Natural killer cell (primary cell): ENCODE measurements around the gene ZNF552. TPM values are rescaled to one million over a fixed set of nuclear protein-coding genes. Genes with fewer than 3 reads are reported as not detected.
"Not testable (repeated sequence)": the region's sequence is repeated elsewhere in the genome, so short reads cannot be mapped to it uniquely, and the experiment has no call there.

Source experiments
- ATAC-seq, 3 donors: fragments of 150-1000 bp in 2 of 3; fragments of 200-7000 bp in 1 of 3; cut with Tn5 transposase; 1 replicate in 1 of 3; 2 replicates in 2 of 3; pipeline ENCODE4 v1.10.0; 2021; ENCODE audit warnings: mild to moderate bottlenecking in 2 of 3, moderate library complexity in 2 of 3
- DNase-seq, 2 donors: peaks; one replicate each; pipeline versions ENCODE4 v3.0.0 to v3.0.0-alpha.2; 2013 to 2021; ENCODE audit warnings: mixed read lengths in 1 of 2
- H3K27ac ChIP-seq: one replicate; pipeline ENCODE4 v1.5.1; 2013; ENCODE audit warnings: mild to moderate bottlenecking, low read length
- H3K27me3 ChIP-seq: one replicate; pipeline ENCODE4 v1.6.1; 2013; ENCODE audit warnings: low read length; ENCODE audit not compliant: control insufficient read depth, insufficient read depth
- H3K36me3 ChIP-seq: one replicate; pipeline ENCODE4 v1.6.1; 2013; ENCODE audit warnings: low read length; ENCODE audit not compliant: control insufficient read depth, insufficient read depth
- H3K4me1 ChIP-seq: one replicate; pipeline ENCODE4 v1.6.1; 2013; ENCODE audit warnings: low read length; ENCODE audit not compliant: control insufficient read depth, insufficient read depth
- H3K4me3 ChIP-seq: one replicate; pipeline ENCODE4 v1.5.1; 2013; ENCODE audit warnings: low read length
- H3K9me3 ChIP-seq: one replicate; pipeline ENCODE4 v1.6.1; 2013; ENCODE audit warnings: low read length; ENCODE audit not compliant: control insufficient read depth, insufficient read depth
- H3K27ac Mint-ChIP-seq, 2 donors: one replicate each; pipeline ENCODE4 v1.8.0; 2022; ENCODE audit warnings: mild to moderate bottlenecking in 2 of 2, mixed read lengths in 2 of 2, moderate library complexity in 1 of 2
- H3K27me3 Mint-ChIP-seq, 2 donors: one replicate each; pipeline ENCODE4 v1.8.0; 2022; ENCODE audit warnings: low read depth in 2 of 2, mixed read lengths in 2 of 2
- H3K36me3 Mint-ChIP-seq: one replicate; pipeline ENCODE4 v1.8.0; 2022; ENCODE audit warnings: mixed read lengths
- H3K4me1 Mint-ChIP-seq, 2 donors: one replicate each; pipeline ENCODE4 v1.8.0; 2022; ENCODE audit warnings: mixed read lengths in 2 of 2
- H3K4me3 Mint-ChIP-seq: one replicate; pipeline ENCODE4 v1.8.0; 2022; ENCODE audit warnings: mild to moderate bottlenecking, moderate library complexity, mixed read lengths
- H3K9me3 Mint-ChIP-seq, 2 donors: one replicate each; pipeline ENCODE4 v1.8.0; 2022; ENCODE audit warnings: mixed read lengths in 2 of 2
- WGBS: methylation state at CpG from one replicate; pipeline ENCODE4 v1.1.7; 2013; ENCODE audit warnings: missing lambda C conversion rate; ENCODE audit not compliant: insufficient coverage; 5-methylcytosine and 5-hydroxymethylcytosine counted together
- intact Hi-C: fragments of 100-400 bp; cut with micrococcal nuclease; formaldehyde crosslinking; loops from one replicate; pipeline ENCODE4 v1.14.2; 2022
- total RNA-seq, 4 donors: library from RNA; stranded (reverse); fragments of 120-200 nt in 1 of 4; gene quantifications; one replicate each; pipeline versions ENCODE4 v1.2.3 to v1.2.4, GENCODE V29; 2013 to 2022
- TF ChIP-seq, protein P1 (sequence below): fragments of 200-600 bp; IDR thresholded peaks from one replicate; pipeline ENCODE4 v1.8.0; 2022; ENCODE audit warnings: antibody characterized with exemption

Gene ZNF552
- total RNA-seq, 3 donors from 2014 or later (not counting 1 experiment from before 2014, with no cell fraction given): 13.0 to 14.5 (median 14.3) TPM

DNA sequence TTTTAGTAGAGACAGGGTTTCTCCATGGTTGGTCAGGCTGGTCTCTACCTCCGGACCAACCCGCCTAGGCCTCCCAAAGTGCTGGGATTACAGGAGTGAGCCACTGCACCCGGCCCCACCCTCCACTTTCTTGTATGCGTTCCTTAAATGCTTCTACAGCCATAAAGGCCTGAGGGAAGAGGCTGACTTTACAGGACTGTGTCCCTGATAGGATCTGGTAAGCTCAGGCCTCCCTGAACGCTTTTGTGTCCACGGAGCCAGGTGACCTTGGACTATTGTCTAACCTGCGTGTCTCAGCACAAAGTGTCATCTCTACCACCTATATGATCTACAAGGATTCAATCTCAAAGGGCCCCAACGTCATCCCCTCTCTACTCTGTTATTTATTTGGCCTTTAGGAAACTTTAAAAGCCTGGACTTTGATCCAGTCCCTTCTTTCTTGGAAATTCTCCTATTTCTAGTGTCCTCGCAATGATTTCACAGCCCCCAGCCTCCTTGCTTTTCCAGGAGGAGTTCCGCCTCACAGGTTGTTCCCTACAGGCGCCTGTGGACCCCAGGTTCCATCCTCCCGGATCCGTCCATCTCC, 701 bp downstream of the ZNF552 start:
- 41% methylated on average over 13 of the region's 13 CpGs for WGBS
- H3K27ac ChIP-seq: peak overlapping the region; percentile 70
- ATAC-seq (no peak), DNase-seq (peak in 1 of 2 donors; percentile 28)
- Mint-ChIP-seq H3K4me1 (peaks cover 19 to 20% of the 10 kb centered on the region in 2 donors), H3K9me3 (no peaks in the 10 kb centered on the region), H3K27me3 (no peaks in the 10 kb centered on the region), H3K4me3 (peak overlapping the region; percentile 97), H3K27ac (peak overlapping the region; percentile 93 to 97), H3K36me3 (peaks cover 7% of the 10 kb centered on the region)
- intact Hi-C loops: loop anchor here (1.0 to 5.0 kb wide), 2 partner anchors 45 to 132 kb away; partner anchors contain the start of genes ZNF551 and ZNF586
- no peaks in the 10 kb centered on the region for H3K9me3 ChIP-seq
- peaks cover 9% of the 10 kb centered on the region for H3K36me3 ChIP-seq
- TF ChIP-seq, protein P1, sequence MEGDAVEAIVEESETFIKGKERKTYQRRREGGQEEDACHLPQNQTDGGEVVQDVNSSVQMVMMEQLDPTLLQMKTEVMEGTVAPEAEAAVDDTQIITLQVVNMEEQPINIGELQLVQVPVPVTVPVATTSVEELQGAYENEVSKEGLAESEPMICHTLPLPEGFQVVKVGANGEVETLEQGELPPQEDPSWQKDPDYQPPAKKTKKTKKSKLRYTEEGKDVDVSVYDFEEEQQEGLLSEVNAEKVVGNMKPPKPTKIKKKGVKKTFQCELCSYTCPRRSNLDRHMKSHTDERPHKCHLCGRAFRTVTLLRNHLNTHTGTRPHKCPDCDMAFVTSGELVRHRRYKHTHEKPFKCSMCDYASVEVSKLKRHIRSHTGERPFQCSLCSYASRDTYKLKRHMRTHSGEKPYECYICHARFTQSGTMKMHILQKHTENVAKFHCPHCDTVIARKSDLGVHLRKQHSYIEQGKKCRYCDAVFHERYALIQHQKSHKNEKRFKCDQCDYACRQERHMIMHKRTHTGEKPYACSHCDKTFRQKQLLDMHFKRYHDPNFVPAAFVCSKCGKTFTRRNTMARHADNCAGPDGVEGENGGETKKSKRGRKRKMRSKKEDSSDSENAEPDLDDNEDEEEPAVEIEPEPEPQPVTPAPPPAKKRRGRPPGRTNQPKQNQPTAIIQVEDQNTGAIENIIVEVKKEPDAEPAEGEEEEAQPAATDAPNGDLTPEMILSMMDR: no peak
- H3K27me3 ChIP-seq: no peaks in the 10 kb centered on the region
- H3K4me3 ChIP-seq: peak overlapping the region; percentile 95
- peaks cover 23% of the 10 kb centered on the region for H3K4me1 ChIP-seq

DNA sequence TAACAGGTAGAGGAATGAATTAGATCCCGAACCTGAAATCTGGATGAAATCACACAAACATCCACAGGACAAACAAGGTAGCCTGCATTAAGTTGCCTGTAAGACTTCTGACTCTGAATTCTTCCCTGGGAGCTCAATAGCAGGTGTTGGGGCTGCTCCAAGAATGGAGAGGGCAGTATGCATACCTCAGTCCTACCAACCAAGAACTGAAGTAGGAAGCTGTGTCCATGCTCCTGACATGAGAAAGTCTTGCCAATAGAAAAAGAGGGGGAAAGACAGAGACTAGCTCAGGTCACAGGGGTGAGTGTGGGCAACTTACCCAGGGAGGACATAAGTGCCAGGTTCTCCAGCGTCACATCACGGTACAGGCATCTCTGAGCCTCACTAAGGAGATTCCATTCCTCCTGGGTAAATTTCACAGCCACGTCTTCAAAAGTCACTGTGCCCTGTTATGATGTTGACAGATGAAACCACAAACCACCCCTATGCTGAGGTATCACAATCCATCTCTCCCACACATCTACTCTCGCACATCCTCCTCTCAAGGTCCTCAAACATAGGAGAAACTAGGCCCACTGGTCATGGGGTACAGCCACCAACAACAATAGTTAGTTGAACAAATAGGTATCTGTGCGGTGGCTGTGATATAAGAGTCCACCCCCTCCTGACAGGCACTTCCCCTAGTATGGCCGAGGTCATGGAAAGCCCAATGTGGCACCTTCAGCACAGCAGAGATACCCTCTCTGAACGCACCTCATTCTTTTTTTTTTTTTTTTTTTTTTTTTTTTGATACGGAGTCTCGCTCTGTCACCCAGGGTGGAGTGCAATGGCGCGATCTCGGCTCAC, 1.5 kb downstream of the ZNF552 start:
- H3K27ac Mint-ChIP-seq: peak overlapping the region; percentile 57 to 68
- 81% methylated on average over 10 of the region's 13 CpGs for WGBS
- H3K27me3 ChIP-seq, H3K9me3 Mint-ChIP-seq, H3K9me3 ChIP-seq, H3K27me3 Mint-ChIP-seq, DNase-seq, H3K4me3 ChIP-seq, H3K36me3 Mint-ChIP-seq, H3K27ac ChIP-seq: not testable (repeated sequence)
- H3K4me3 Mint-ChIP-seq: peak overlapping the region; percentile 75
- H3K36me3 ChIP-seq: peaks cover 13% of the 10 kb centered on the region
- intact Hi-C loops: loop anchor here (5.0 kb wide), 1 partner anchor 131 kb away; the partner anchor contains the start of gene ZNF551
- peak in 1 of 3 donors; percentile 21 for ATAC-seq
- peaks cover 23% of the 10 kb centered on the region for H3K4me1 ChIP-seq
- H3K4me1 Mint-ChIP-seq: peaks cover 19 to 20% of the 10 kb centered on the region in 2 donors

DNA sequence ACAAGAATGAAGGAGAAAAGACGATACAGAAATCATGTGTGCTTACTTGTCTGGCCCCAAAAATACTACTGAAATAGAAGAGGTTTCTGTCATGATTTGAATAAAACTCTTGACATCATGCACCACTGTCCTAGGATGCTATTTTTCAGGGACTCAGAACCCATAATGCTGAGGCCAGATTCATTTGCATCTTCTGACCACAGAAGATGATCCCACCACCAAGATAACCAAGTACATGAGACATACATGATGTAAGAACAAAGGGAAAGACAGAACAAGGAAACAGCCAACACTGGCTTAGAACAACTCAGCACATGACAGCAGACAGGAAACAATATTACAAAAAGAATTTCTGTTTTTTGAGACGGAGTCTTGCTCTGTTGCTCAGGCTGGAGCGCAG, 2.5 kb downstream of the ZNF552 start:
- Histone ChIP-seq H3K9me3 (no peaks in the 10 kb centered on the region), H3K36me3 (peaks cover 22% of the 10 kb centered on the region), H3K4me3 (no peak overlapping the region), H3K4me1 (peaks cover 23% of the 10 kb centered on the region), H3K27me3 (no peaks in the 10 kb centered on the region), H3K27ac (no peak overlapping the region)
- Mint-ChIP-seq H3K4me1 (peaks cover 20 to 24% of the 10 kb centered on the region in 2 donors), H3K9me3 (no peaks in the 10 kb centered on the region), H3K4me3 (no peak overlapping the region), H3K27ac (peak overlapping the region in 1 of 2 donors; percentile 68), H3K36me3 (peaks cover 7% of the 10 kb centered on the region), H3K27me3 (no peaks in the 10 kb centered on the region)
- ATAC-seq: no peak
- intact Hi-C loops: loop anchor here (5.0 kb wide), 1 partner anchor 130 kb away; the partner anchor contains the start of gene ZNF551
- 75% methylated on average over 3 of the region's 3 CpGs for WGBS
- peak in 1 of 2 donors; percentile 19 for DNase-seq
- TF ChIP-seq, protein P1: no peak

DNA sequence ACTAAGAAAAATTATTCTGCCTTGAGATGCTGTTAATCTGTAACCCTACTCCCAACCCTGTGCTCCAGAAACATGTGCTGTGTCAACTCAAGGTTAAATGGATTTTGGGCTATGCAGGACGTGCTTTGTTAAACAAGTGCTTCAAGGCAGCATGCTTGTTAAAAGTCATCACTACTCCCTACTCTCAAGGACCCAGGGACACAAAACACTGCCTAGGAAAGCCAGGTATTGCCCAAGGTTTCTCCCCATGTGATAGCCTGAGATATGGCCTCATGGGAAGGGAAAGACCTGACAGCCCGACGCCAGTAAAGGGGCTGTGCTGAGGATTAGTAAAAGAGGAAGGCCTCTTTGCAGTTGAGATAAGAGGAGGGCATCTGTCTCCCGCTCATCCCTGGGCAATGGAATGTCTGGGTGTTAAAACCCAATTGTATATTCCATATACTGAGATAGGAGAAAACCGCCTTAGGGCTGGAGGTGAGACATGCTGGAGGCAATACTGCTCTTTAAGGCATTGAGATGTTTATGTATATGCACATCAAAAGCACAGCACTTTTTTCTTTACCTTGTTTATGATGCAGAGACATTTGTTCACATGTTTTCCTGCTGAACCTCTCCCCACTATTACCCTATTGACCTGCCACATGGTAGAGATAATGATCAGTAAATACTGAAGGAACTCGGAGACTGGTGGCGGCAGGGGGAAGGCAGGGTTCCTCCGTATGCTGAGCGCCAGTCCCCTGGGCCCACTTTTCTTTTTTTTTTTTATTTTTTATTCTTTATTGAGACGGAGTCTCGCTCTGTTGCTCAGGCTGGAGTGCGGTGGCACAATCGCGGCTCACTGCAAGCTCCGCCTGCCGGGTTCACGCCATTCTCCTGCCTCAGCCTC, 4.1 kb downstream of the ZNF552 start:
- Histone ChIP-seq H3K4me1 (peaks cover 23% of the 10 kb centered on the region), H3K36me3 (peaks cover 23% of the 10 kb centered on the region)
- intact Hi-C loops: loop anchor here (5.0 kb wide), 1 partner anchor 128 kb away; the partner anchor contains the start of gene ZNF551
- H3K9me3 ChIP-seq, H3K4me3 ChIP-seq, DNase-seq, ATAC-seq, H3K36me3 Mint-ChIP-seq, H3K27ac ChIP-seq, H3K27me3 ChIP-seq, H3K9me3 Mint-ChIP-seq, H3K27me3 Mint-ChIP-seq, H3K27ac Mint-ChIP-seq, H3K4me3 Mint-ChIP-seq: not testable (repeated sequence)
- peaks cover 20 to 24% of the 10 kb centered on the region in 2 donors for H3K4me1 Mint-ChIP-seq
- 98% methylated on average over 15 of the region's 17 CpGs for WGBS
